Right lobe of liver (tissue), 4 donors: ENCODE data around the gene ZBTB16.

ENCODE experiments used
- POLR2A ChIP-seq: fragments of 450-650 bp; IDR thresholded peaks from one replicate; pipeline ENCODE4 v1.6.1; 2017; ENCODE audit warnings: antibody characterized with exemption, mild to moderate bottlenecking
- TF ChIP-seq, protein P1 (sequence below), 4 donors: fragments of 200-600 bp in 3 of 4; fragments of 450-650 bp in 1 of 4; IDR thresholded peaks; one replicate each; pipeline versions ENCODE4 v1.5.1 to v1.8.0; 2016 to 2022; ENCODE audit warnings: antibody characterized with exemption in 4 of 4, mild to moderate bottlenecking in 2 of 4
- donor health status: DM: no; HTN: no; CAD: no.
- donor health status: DM: no; HTN: no; CAD: no.
- donor health status: DM: no; HTN: yes; CAD: no.

DNA sequence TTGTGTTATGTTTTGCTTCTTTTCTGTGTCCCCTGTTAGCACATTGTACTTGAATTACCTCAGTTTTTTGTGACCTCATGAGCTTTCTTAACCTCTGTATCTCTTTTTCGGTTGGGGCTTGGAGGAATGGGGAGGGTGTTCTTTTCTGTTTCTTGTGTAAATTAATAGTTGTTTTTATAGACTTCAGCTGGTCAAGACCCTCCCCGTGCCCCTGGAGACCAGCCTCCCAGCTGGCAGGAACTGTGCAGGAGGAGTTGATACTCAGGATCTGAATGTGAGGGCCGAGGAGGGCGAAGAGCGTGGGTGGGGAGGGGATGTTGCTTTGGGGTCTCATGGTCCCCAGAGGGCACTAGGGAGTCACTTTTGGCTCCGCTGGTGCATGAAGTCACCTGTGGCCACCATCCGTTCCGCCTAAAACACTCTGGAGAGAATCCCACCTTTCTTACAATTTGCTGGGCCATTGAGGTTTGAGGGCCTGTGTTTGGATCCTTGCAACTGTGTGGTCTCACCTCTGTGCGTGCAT lies 192.4 kb downstream of the ZBTB16 start:
- TF ChIP-seq, protein P1, sequence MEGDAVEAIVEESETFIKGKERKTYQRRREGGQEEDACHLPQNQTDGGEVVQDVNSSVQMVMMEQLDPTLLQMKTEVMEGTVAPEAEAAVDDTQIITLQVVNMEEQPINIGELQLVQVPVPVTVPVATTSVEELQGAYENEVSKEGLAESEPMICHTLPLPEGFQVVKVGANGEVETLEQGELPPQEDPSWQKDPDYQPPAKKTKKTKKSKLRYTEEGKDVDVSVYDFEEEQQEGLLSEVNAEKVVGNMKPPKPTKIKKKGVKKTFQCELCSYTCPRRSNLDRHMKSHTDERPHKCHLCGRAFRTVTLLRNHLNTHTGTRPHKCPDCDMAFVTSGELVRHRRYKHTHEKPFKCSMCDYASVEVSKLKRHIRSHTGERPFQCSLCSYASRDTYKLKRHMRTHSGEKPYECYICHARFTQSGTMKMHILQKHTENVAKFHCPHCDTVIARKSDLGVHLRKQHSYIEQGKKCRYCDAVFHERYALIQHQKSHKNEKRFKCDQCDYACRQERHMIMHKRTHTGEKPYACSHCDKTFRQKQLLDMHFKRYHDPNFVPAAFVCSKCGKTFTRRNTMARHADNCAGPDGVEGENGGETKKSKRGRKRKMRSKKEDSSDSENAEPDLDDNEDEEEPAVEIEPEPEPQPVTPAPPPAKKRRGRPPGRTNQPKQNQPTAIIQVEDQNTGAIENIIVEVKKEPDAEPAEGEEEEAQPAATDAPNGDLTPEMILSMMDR (IDR thresholded peaks at IDR 0.05): no peak
- TF ChIP-seq POLR2A: no peak
